ENCODE measurements around the gene LOC101059915.
"Not testable (repeated sequence)": the region's sequence is repeated elsewhere in the genome, so short reads cannot be mapped to it uniquely, and the experiment has no call there.

Gene LOC101059915

DNA sequence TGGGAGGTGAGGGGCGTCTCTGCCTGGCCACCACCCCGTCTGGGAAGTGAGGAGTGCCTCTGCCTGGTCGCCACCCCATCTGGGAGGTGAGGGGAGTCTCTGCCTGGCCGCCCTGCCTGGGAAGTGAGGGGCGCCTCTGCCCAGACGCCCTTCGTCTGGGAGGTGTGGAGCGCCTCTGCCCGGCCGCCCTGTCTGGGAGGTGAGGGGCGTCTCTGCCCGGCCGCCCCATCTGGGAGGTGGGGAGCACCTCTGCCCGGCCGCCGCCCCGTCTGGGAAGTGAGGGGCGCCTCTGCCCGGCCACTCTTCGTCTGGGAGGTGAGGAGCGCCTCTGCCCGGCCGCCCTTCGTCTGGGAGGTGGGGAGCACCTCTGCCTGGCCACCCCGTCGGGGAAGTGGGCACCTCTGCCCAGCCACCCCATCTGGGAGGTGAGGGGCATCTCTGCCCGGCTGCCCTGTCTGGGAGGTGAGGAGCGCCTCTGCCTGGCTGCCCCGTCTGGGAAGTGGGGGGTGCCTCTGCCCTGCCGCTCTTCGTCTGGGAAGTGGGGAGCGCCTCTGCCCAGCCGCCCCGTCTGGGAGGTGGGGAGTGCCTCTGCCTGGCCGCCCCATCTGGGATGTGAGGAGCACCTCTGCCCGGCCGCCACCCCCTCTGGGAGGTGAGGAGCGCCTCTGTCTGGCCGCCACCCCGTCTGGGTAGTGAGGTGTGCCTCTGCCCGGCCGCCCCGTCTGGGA lies 8.9 kb downstream of the LOC101059915 start:
- not testable (repeated sequence) for FAIRE-seq

DNA sequence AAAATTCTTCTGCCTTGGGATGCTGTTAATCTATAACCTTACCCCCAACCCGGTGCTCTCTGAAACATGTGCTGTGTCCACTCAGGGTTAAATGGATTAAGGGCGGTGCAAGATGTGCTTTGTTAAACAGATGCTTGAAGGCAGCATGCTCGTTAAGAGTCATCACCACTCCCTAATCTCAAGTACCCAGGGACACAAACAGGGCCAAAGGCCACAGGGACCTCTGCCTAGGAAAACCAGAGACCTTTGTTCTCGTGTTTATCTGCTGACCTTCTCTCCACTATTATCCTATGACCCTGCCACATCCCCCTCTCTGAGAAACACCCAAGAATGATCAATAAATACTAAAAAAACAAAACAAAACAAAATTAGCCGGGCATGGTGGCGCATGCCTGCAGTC lies 9.8 kb downstream of the LOC101059915 start:
- not testable (repeated sequence) for FAIRE-seq

DNA sequence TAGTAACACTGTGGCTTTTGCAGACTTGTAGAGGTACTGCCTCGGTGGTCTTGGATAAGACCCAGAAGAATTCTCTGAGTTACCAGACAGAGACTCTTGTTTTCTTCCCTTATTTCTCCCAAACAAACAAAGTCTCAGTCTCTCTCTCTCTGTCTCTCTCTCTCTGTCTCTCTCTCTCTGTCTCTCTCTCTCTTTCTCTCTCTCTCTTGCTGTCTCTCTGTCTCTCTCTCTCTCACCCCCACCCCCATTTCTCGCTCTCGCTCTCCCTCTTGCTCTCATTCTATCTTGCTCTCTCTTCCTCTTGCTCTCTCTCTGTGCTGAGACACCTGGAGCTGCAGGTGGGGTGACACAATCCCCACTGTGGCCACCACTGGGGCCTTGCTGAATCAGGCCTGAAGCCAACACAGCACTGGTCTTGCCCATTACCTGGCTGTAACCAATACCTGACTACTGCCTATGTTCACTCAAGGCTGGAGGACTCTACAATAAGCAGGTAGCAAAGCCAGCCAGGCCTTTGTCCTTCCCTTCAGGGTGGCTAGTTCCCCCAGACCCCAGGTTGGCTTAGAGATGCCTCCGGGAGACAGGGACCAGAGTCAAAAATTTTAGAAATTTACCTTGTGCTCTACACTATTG lies 12.3 kb downstream of the LOC101059915 start:
- FAIRE-seq, result no peak

DNA sequence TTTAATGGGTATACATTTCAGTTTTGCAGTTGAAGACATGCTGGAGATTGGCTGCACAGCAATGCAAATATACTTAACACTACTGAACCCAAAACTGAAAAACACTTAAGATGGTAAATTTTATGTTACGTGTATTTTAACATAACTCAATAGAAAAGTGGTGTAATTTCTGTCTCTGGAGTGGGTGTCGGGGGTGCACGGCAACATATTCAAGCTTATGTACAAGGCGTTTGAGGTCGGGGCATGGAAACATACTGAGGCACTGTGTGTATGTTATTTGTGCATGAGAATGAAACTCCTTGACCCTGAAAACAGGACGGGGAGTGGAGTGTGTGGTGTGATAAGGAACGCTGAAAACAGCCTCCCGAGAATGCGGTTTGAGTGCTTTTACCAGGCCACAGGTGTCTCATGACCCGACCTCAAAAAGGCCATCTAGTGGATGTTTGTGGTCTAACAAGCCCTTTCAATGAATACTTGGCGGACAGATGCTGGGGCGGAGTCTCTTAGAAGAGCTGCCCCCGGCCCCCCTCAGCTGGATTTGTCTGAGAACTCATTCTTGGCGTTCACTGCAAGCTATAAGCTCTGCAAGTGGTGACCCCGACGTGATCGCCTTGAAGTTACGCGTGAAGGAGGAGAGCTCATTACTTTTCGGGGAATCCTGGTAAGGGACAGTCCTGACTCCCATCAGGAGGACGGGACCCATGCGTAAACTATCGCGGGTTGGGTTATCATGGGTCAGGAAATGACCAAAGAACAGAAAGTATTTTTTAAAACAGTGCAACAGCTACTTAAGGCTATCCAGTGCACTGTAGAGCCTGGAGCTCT lies 29.5 kb downstream of the LOC101059915 start:
- not testable (repeated sequence) for FAIRE-seq

DNA sequence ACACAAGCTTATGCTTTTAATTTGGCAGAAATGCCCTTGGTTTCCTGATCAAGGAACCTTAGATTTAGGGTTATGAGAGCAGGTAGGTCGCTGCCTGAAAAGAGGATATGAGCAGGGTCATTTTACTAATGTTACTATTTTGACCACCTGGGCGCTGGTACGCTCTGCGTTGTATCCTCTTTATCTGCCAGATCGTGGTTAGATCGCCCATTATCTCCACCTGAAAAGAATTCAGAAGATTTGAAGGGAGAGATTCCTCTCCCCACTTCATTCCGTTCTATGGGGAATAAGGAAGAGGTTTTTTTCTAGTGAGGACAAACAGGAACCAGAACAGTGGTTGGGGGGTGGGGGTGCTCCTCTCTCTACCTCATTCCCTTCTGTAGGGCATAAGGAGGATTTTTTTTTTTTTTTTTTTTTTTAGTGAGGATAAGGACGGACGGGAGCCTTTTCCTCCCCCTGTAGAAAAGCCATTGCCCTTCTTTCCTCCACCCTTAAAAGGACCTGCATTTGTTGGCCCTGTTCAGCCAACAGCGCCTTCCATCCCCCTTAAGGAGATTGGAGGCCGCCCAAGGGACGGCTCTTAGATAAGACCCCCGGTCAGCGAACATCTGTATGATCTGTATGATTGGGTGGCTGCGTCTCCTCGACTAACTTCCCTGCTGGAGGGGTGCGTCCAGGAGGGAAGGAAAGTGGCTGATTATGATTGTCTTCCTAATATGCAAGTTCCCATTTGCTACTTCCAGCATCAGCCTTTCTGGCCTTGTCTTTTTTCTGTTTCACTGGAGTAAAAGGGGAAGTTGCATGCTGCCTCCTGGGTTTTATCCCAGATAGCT lies 30.3 kb downstream of the LOC101059915 start:
- FAIRE-seq, result not testable (repeated sequence)

DNA sequence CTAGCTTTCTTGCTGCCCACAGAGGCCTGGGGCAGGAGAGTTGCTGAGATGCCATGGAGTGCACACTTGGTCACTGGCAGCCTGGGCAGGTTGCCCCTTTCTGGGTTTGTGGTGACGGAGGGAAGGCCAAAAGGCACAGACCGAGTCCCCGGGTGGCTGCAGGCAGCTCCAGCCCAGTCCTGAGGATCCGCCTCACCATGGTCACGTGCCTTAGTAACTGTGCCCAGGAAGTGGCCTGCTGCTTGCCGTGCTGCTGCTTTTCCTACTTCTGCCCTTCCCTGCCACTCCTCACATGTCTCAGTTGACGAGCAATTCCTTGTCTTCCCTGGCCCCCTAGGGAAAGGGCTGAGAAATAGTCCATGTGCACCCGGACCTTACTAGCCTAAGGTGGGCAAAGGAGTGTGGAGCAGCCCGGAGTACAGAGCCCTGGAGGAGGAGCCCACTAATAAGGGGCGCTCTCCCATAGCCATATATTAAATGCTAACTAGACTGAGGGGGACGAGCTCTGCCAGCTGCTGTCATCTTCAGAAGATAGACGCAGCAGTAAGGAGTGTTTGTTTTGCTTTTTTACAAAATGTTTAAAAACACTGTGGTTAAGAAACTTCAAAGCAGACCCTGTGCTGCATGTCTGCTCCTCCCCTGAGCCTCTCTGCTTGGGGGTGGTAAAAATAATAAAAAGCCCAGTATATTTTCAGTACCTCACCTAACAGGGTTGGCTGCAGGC lies 31.1 kb downstream of the LOC101059915 start:
- FAIRE-seq, result not testable (repeated sequence)

DNA sequence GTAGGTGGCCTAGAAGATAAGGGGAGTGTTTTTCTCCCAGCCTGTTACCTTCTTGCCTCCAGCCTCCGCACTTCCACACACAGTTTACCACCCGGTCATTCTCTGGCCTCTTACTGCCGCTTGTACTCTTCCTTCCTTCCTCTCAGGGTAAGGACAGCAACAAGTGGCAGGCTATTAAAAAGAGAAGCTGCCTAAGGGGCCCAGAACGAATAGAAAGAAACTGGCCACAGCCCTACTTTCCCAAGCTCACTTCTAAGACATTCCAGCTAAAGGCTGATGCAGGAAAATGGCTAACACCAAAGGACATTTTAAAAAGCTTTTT lies 31.6 kb downstream of the LOC101059915 start:
- not testable (repeated sequence) for FAIRE-seq

DNA sequence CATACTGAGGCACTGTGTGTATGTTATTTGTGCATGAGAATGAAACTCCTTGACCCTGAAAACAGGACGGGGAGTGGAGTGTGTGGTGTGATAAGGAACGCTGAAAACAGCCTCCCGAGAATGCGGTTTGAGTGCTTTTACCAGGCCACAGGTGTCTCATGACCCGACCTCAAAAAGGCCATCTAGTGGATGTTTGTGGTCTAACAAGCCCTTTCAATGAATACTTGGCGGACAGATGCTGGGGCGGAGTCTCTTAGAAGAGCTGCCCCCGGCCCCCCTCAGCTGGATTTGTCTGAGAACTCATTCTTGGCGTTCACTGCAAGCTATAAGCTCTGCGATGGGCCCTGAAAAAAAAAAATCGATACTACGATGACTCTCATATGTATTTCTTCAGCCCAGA lies 35.5 kb downstream of the LOC101059915 start:
- FAIRE-seq, result not testable (repeated sequence)

DNA sequence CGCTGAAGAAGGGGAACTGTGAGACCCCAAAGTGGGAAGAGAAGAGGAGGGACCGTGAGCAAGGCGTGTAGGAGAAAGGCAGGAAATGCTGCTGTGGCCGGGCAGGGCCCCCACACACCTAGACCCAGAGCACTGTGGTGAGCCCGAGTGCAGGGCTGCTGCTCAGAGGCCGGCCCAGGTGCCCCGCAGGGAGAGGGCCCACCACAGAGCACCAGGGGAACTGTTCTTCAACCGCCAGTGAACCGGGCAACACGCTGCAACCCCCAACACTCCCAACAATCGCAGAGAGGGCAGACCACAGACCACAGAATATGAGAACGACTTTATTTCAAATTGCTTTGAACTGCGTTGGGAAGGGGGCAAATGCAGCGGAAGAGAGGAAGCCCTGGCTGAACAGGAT lies 46.7 kb downstream of the LOC101059915 start:
- FAIRE-seq, result not testable (repeated sequence)

DNA sequence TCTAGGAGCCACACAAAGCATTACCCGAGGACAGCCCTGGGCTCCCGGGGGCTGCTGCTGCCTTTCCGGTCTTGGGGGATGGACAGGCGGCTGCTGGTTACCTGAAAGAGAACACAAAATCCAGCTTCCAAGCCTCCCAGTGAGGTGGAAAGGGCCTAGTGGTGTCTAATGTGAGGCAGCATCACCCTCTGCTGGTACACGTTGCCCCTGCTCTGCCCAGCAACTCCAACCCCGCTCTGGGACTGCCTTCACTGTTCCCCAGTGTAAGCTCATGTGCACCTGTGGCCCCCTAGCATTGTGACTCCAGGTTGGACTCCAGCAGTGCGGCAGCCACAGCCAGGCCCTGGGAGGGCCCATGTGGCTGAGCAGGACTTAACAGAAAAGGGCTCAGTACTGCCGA lies 48.2 kb downstream of the LOC101059915 start:
- FAIRE-seq, result not testable (repeated sequence)

DNA sequence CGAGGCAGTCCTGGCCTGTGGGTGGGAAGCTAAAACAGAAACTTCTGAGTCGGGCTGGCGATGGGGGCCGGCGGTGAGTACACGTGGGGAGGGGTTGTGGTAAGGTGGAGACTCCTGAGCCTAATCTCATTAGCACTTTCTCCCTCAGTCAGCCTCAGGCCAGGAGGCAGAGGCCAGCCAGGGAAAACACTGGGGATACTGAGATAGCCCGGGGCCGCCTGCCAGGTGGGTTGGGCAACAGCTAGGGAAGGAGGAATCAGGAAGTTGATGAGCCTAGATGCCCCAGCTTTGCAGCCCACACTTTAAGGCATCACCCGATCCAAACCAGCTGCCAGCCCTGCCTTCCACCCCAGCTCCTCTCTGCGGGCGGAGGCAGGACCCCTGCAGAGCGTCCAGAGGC lies 49.0 kb downstream of the LOC101059915 start:
- not testable (repeated sequence) for FAIRE-seq

DNA sequence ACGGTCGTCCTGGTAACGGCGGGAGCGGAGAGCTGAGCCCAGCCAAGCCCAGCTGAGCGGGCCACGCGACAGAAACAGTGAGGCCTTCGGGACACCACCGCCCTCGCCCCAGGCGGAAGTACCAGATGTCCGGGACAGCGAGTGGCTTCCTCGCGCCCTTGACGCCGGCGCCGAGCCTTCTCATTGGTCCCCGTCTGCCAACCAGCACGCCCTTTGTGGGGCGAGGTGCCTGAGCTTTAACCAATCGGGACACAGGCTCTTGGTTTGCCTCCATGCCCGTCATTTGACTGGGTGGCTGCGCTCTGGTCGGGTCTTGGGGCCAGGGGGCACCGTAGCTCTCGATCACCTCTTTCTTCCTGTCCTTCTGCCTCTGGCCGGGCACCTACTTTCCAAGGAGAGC lies 50.8 kb downstream of the LOC101059915 start, which contains the start of gene CXorf49:
TSS of gene CXorf49 (minus strand) at position 101 of the 400 bp plus-strand sequence. CDS start 134 bp downstream, outside the sequence.
- not testable (repeated sequence) for FAIRE-seq

DNA sequence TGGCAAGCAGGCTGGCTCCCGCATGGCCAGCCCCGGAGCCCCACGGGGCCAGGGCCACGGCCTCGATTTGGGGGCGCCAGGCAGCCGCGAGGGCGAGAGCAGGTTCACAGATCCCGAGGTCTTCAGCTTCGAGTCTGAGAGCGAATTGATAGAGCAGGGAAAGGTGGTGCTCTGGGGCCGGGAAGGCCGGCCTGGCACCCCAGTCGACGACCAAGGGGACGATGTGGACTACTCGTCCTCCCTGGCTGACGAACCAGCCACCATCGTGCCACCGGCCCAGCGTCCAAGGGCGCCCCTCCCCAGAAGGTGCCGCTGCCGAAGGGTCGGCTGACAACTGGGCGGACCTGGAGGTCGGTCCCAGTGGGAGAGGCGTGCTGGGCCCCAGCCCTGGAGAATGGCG lies 51.8 kb downstream of the LOC101059915 start:
- FAIRE-seq, result not testable (repeated sequence)

DNA sequence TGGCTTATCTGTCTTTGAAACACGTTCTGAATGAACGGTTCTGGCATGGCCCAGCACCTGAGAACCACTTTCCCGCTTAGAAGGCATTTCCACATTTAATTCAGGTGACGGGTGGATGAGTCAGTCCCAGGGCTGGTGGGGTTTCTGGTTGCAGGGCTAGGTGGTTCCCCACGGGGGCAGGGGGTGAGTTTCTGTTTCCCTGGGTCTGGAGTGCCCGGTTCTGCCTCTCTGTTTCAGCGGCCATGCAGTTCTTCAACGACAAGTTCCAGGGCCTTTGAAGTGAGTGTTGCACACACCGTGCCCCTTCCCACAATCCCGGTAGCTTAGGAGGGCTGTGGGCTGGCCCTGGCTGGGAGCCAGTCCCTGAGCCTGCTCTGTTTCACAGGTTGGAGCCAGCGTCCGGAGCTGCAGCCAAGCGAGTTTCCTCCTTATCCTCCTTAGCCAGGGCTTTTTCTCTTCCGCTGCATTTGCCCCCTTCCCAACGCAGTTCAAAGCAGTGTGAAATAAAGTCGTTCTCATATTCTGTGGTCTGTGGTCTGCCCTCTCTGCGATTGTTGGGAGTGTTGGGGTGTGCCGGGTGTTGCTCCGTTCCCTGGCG lies 53.0 kb downstream of the LOC101059915 start:
- not testable (repeated sequence) for FAIRE-seq

Measured in A204.1 (cell line).